ENCODE data around the gene OR5A1.

The OR5A1 gene

DNA sequence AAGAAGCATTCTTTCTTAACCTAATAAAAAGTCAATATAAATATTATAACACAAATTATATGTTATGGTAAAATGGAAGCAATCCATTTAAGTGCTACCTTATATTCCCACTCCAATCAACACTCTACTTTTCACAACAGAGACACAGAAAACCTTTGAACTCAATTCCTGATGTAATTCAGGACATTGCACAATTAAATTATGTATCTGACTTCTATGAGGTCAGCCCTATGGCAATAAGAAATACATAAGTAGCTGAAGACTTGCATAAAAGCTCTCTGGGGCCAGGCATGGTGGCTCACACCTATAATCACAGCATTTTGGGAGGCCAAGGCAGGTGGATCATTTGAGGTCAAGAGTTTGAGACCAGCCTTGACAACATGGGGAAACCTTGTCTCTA, 43.6 kb downstream of the OR5A1 start:
- no peaks in the 10 kb centered on the region for H3K9me3 ChIP-seq
- no peak overlapping the region for H3K27ac ChIP-seq
- H3K4me1 ChIP-seq, result no peaks in the 10 kb centered on the region
- intact Hi-C loops (cut with DNase I; ENCODE audit: low total_unique reads), result no loop called here
- no peak for DNase-seq
- TF ChIP-seq, protein P1, sequence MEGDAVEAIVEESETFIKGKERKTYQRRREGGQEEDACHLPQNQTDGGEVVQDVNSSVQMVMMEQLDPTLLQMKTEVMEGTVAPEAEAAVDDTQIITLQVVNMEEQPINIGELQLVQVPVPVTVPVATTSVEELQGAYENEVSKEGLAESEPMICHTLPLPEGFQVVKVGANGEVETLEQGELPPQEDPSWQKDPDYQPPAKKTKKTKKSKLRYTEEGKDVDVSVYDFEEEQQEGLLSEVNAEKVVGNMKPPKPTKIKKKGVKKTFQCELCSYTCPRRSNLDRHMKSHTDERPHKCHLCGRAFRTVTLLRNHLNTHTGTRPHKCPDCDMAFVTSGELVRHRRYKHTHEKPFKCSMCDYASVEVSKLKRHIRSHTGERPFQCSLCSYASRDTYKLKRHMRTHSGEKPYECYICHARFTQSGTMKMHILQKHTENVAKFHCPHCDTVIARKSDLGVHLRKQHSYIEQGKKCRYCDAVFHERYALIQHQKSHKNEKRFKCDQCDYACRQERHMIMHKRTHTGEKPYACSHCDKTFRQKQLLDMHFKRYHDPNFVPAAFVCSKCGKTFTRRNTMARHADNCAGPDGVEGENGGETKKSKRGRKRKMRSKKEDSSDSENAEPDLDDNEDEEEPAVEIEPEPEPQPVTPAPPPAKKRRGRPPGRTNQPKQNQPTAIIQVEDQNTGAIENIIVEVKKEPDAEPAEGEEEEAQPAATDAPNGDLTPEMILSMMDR (IDR thresholded peaks at IDR 0.05), result no peak
- no peaks in the 10 kb centered on the region for H3K27me3 ChIP-seq
- H3K4me3 ChIP-seq, result no peak overlapping the region
- H3K36me3 ChIP-seq, result no peaks in the 10 kb centered on the region

DNA sequence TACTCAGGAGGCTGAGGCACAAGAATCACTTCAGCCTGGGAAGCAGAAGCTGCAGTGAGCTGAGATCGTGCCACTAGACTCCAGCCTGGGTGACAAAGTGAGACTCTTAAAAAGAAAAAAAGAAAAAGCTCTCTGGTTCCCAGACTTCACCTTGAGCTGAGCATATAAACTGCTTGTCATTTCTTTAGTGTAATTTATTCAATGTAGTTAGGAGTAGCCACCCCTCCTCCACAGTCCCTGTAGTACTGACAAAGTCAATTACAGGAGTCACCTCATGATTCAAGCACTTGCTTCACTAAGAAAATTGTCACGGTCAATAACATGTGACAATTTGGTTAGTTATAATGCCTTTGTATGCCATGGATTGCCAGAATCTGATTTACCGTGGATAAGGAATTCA, 44.1 kb downstream of the OR5A1 start:
- Histone ChIP-seq H3K27ac (no peak overlapping the region), H3K9me3 (no peaks in the 10 kb centered on the region), H3K4me1 (no peaks in the 10 kb centered on the region), H3K36me3 (no peaks in the 10 kb centered on the region), H3K27me3 (no peaks in the 10 kb centered on the region), H3K4me3 (no peak overlapping the region)
- intact Hi-C loops (cut with DNase I; ENCODE audit: low total_unique reads), result no loop called here
- DNase-seq, result no peak
- TF ChIP-seq, protein P1 (IDR thresholded peaks at IDR 0.05), result no peak
